ENCODE data around the gene CYB561D2.

DNA sequence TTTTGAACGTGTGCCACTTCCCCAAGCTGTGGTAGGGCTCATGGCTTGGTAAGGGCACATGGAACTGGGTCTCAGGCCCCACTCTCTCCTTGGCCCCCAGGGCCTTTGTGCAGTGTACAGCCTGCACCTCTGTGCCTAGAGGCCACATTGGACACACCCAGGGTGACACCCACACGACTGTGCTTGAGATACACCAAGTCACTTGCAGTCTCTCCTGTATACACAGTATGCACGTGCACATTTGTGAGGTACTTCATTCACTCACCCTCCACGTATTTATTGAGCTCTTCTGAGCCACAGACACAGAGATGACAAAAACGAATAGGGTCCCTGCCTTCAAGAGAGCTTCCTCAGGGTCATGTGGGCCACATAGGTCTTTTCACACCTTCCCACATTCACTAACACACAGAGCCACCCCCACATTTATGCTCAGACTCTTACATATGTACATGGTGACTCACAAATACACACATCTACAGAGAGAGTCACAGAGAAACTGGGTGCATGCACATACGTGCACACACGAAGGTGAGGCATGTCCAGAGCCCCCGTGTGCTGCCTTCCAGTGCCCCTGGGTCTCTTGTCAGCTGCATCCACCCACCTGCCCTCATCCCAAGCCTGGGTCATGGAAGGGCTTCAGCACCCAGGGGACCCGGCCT is 18.5 kb downstream of the CYB561D2 start:
- TF ChIP-seq SOX13 (IDR thresholded peaks at IDR 0.05) (no peak), SOX13 (CRISPR knock-in tag; conservative IDR thresholded peaks at IDR 0.05 in 1 of 2, IDR thresholded peaks at IDR 0.05 in 1 of 2) (no peak), ZKSCAN8 (CRISPR knock-in tag; IDR thresholded peaks at IDR 0.05; ENCODE audit: borderline replicate concordance) (no peak), GTF2F1 (IDR thresholded peaks at IDR 0.05; ENCODE audit: low read length) (no peak), ZNF773 (CRISPR knock-in tag; IDR thresholded peaks at IDR 0.05; ENCODE audit: borderline replicate concordance) (no peak), ZNF558 (CRISPR knock-in tag; IDR thresholded peaks at IDR 0.05; ENCODE audit: borderline replicate concordance) (no peak), RAD21 (CRISPR knock-in tag; IDR thresholded peaks at IDR 0.05) (no peak), ELF4 (CRISPR knock-in tag; IDR thresholded peaks at IDR 0.05; ENCODE audit: borderline replicate concordance) (no peak), ARHGAP35 (CRISPR knock-in tag; IDR thresholded peaks at IDR 0.05; ENCODE audit: borderline replicate concordance) (no peak), CTCF (CRISPR knock-in tag; IDR thresholded peaks at IDR 0.05) (no peak), ZNF644 (CRISPR knock-in tag; IDR thresholded peaks at IDR 0.05; ENCODE audit: low read depth) (no peak), ZNF652 (CRISPR knock-in tag; IDR thresholded peaks at IDR 0.05; ENCODE audit: borderline replicate concordance, low read depth) (no peak), ZZZ3 (CRISPR knock-in tag; IDR thresholded peaks at IDR 0.05; ENCODE audit: borderline replicate concordance) (no peak), NR2C2 (CRISPR knock-in tag; IDR thresholded peaks at IDR 0.05; ENCODE audit: borderline replicate concordance) (no peak)
